ENCODE data around the gene FUT8.
A peak's percentile ranks its signal among the peaks of the same experiment; 100 is the strongest.

The FUT8 gene

DNA sequence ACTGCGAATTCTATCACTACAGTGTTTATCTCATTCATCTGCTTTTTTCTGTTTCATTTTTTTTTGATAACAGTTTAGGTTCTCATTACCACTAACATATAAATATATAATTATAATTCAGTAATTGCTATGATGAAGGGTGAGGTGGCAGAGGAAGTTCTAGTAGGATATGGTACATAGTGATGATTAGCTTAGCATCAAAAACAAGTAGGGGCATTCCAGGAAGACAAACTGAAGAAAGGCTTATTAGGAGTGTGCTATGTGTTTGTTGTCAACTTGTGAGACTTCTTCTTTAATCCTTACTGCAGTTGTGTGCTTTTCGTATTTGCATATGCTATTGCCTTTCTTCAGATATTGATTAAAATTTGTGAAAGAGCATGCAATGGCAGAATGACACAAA is 20.6 kb downstream of the FUT8 start:
- H3K9ac ChIP-seq (ENCODE audit: low read length) = no peak overlapping the region
- H3K4me3 ChIP-seq (ENCODE audit: low read length) = peak overlapping the region; percentile 62
- H3K4me1 ChIP-seq (ENCODE audit: control insufficient read depth, insufficient read depth, low read length) = peaks cover 38% of the 10 kb centered on the region
- H3K36me3 ChIP-seq (ENCODE audit: control insufficient read depth, insufficient read depth, low read length, severe bottlenecking) = no peaks in the 10 kb centered on the region
- no peaks in the 10 kb centered on the region for H3K27me3 ChIP-seq (replicated peaks; ENCODE audit: control insufficient read depth, insufficient read depth, low read length)
- no peaks in the 10 kb centered on the region for H3K9me3 ChIP-seq (ENCODE audit: control insufficient read depth, low read length)
- no peak for DNase-seq (ENCODE audit: low read depth)

DNA sequence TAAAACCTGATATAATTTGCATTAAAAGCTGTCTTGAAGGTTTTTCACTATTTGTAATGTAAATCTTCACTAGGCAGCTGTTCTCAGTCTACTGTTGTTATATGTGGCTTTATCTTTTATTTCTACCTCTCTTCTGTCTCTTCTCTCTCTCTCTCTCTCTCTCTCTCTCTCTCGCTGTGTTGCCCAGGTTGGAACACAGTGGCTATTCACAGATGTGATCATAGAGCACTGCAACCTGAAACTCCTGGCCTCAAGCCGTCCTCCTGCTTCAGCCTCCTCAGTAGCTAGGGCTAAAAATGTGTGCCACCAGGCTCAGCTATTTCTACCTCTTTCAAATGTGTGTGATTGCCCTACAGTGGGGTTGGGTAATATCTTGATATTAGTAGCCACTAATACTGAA is 21.1 kb downstream of the FUT8 start:
- Histone ChIP-seq H3K27me3 (replicated peaks; ENCODE audit: control insufficient read depth, insufficient read depth, low read length) (no peaks in the 10 kb centered on the region), H3K4me1 (ENCODE audit: control insufficient read depth, insufficient read depth, low read length) (peaks cover 38% of the 10 kb centered on the region), H3K9me3 (ENCODE audit: control insufficient read depth, low read length) (no peaks in the 10 kb centered on the region), H3K36me3 (ENCODE audit: control insufficient read depth, insufficient read depth, low read length, severe bottlenecking) (no peaks in the 10 kb centered on the region), H3K9ac (ENCODE audit: low read length) (no peak overlapping the region), H3K4me3 (ENCODE audit: low read length) (no peak overlapping the region)
- DNase-seq (ENCODE audit: low read depth) = no peak

GRCh38 chr14:65434216-65434850 is 21.8 kb downstream of the FUT8 start:
- H3K36me3 ChIP-seq (ENCODE audit: control insufficient read depth, insufficient read depth, low read length, severe bottlenecking) = no peaks in the 10 kb centered on the region
- H3K9ac ChIP-seq (ENCODE audit: low read length) = no peak overlapping the region
- peaks cover 38% of the 10 kb centered on the region for H3K4me1 ChIP-seq (ENCODE audit: control insufficient read depth, insufficient read depth, low read length)
- no peaks in the 10 kb centered on the region for H3K27me3 ChIP-seq (replicated peaks; ENCODE audit: control insufficient read depth, insufficient read depth, low read length)
- H3K9me3 ChIP-seq (ENCODE audit: control insufficient read depth, low read length) = no peaks in the 10 kb centered on the region
- no peak overlapping the region for H3K4me3 ChIP-seq (ENCODE audit: low read length)
- peak; percentile 26 for DNase-seq (ENCODE audit: low read depth)

- H3K4me3 ChIP-seq (ENCODE audit: low read length) = no peak overlapping the region
- H3K36me3 ChIP-seq (ENCODE audit: control insufficient read depth, insufficient read depth, low read length, severe bottlenecking) = no peaks in the 10 kb centered on the region
- no peaks in the 10 kb centered on the region for H3K9me3 ChIP-seq (ENCODE audit: control insufficient read depth, low read length)
- peaks cover 17% of the 10 kb centered on the region for H3K4me1 ChIP-seq (ENCODE audit: control insufficient read depth, insufficient read depth, low read length)
- DNase-seq (ENCODE audit: low read depth) = no peak
- no peaks in the 10 kb centered on the region for H3K27me3 ChIP-seq (replicated peaks; ENCODE audit: control insufficient read depth, insufficient read depth, low read length)
- H3K9ac ChIP-seq (ENCODE audit: low read length) = no peak overlapping the region
Measured at GRCh38 chr14:65438266-65438933, 25.9 kb downstream of the FUT8 start.

DNA sequence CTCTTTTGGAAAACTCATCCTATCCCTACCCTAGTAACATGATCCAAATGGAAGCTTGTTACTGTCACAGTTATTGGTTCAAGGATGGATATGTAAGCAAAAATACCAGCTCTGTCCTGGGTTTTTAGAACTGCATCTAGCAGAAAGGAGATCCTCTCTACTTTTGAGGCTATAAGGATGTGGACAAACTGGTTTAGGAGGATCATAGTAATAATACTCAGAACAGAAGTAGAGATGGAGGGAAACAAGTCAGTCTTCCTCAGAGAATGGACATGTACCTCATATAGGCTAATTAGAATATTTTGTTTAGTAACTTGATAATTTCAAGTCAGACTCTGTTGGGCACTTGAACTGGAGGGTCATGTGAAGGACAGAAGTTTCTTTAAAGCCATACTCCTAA is 26.6 kb downstream of the FUT8 start:
- no peaks in the 10 kb centered on the region for H3K36me3 ChIP-seq (ENCODE audit: control insufficient read depth, insufficient read depth, low read length, severe bottlenecking)
- peaks cover 9% of the 10 kb centered on the region for H3K4me1 ChIP-seq (ENCODE audit: control insufficient read depth, insufficient read depth, low read length)
- H3K27me3 ChIP-seq (replicated peaks; ENCODE audit: control insufficient read depth, insufficient read depth, low read length) = no peaks in the 10 kb centered on the region
- no peak overlapping the region for H3K9ac ChIP-seq (ENCODE audit: low read length)
- H3K9me3 ChIP-seq (ENCODE audit: control insufficient read depth, low read length) = no peaks in the 10 kb centered on the region
- no peak overlapping the region for H3K4me3 ChIP-seq (ENCODE audit: low read length)
- no peak for DNase-seq (ENCODE audit: low read depth)

DNA sequence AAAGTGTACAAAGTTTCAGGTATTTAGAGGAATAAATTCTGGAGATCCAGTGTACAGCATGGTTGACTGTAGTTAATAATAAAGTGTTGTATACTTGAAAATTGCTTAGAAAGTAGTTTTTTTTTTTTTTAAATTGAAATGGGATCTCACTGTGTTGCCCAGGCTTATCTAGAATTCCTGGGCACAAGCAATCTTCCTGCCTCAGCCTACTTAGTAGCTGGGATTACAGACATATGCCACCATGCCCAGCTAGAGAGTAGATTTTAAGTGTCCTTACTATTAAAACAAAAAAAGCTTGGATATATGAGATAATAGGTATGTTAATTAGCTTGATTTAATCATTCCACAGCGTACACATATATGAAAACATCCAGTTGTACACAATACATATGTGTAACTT is 27.7 kb downstream of the FUT8 start:
- Histone ChIP-seq H3K36me3 (ENCODE audit: control insufficient read depth, insufficient read depth, low read length, severe bottlenecking) (no peaks in the 10 kb centered on the region), H3K4me3 (ENCODE audit: low read length) (no peak overlapping the region), H3K27me3 (replicated peaks; ENCODE audit: control insufficient read depth, insufficient read depth, low read length) (no peaks in the 10 kb centered on the region), H3K9ac (ENCODE audit: low read length) (no peak overlapping the region), H3K9me3 (ENCODE audit: control insufficient read depth, low read length) (no peaks in the 10 kb centered on the region), H3K4me1 (ENCODE audit: control insufficient read depth, insufficient read depth, low read length) (no peaks in the 10 kb centered on the region)
- no peak for DNase-seq (ENCODE audit: low read depth)

DNA sequence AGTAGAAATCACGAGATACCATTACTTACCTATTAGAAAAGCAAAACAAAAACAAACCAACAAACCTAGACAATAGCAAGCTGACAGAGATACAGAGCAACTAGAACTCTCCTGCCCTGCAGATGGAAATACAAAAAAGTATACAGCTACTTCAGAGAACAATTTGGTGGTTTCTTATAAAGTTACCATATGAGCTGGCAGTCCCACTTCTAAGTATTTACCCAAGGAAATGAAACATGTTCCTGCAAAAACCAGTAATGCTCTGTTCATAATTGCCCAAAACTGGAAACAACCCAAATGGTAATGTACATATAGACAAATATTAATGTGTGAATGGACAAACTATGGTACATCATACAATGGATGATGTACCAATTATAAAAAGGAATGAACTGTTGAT is 31.7 kb downstream of the FUT8 start:
- DNase-seq (ENCODE audit: low read depth) = no peak
- Histone ChIP-seq H3K36me3 (ENCODE audit: control insufficient read depth, insufficient read depth, low read length, severe bottlenecking) (no peaks in the 10 kb centered on the region), H3K4me1 (ENCODE audit: control insufficient read depth, insufficient read depth, low read length) (no peaks in the 10 kb centered on the region), H3K9ac (ENCODE audit: low read length) (no peak overlapping the region), H3K9me3 (ENCODE audit: control insufficient read depth, low read length) (no peaks in the 10 kb centered on the region), H3K4me3 (ENCODE audit: low read length) (no peak overlapping the region), H3K27me3 (replicated peaks; ENCODE audit: control insufficient read depth, insufficient read depth, low read length) (no peaks in the 10 kb centered on the region)

GRCh38 chr14:65446159-65446558 is 33.6 kb downstream of the FUT8 start:
- peak; percentile 36 for DNase-seq (ENCODE audit: low read depth)
- Histone ChIP-seq H3K9me3 (ENCODE audit: control insufficient read depth, low read length) (no peaks in the 10 kb centered on the region), H3K27me3 (replicated peaks; ENCODE audit: control insufficient read depth, insufficient read depth, low read length) (no peaks in the 10 kb centered on the region), H3K4me1 (ENCODE audit: control insufficient read depth, insufficient read depth, low read length) (no peaks in the 10 kb centered on the region), H3K36me3 (ENCODE audit: control insufficient read depth, insufficient read depth, low read length, severe bottlenecking) (no peaks in the 10 kb centered on the region), H3K4me3 (ENCODE audit: low read length) (no peak overlapping the region), H3K9ac (ENCODE audit: low read length) (no peak overlapping the region)

DNA sequence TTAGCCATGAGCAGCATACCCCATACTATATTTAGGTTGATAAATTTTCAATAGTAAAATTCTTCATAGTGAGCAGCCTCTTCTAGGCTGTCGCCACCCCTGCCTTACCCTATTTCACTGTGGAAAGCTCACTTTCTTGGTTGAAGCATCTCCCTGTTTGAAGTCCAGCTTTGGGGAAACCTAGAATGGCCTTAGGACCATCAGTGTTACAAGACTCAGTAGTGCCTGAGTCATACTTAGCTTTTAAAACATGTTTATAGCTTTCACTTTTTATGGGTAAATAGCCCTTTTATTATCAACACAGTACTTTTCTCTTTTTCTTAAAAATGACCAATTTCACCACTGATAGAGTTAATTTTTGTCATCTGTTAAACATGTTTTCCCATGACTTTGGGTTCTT is 37.1 kb downstream of the FUT8 start:
- Histone ChIP-seq H3K4me3 (ENCODE audit: low read length) (no peak overlapping the region), H3K9ac (ENCODE audit: low read length) (no peak overlapping the region), H3K9me3 (ENCODE audit: control insufficient read depth, low read length) (no peaks in the 10 kb centered on the region), H3K27me3 (replicated peaks; ENCODE audit: control insufficient read depth, insufficient read depth, low read length) (no peaks in the 10 kb centered on the region), H3K36me3 (ENCODE audit: control insufficient read depth, insufficient read depth, low read length, severe bottlenecking) (no peaks in the 10 kb centered on the region), H3K4me1 (ENCODE audit: control insufficient read depth, insufficient read depth, low read length) (peaks cover 7% of the 10 kb centered on the region)
- no peak for DNase-seq (ENCODE audit: low read depth)

DNA sequence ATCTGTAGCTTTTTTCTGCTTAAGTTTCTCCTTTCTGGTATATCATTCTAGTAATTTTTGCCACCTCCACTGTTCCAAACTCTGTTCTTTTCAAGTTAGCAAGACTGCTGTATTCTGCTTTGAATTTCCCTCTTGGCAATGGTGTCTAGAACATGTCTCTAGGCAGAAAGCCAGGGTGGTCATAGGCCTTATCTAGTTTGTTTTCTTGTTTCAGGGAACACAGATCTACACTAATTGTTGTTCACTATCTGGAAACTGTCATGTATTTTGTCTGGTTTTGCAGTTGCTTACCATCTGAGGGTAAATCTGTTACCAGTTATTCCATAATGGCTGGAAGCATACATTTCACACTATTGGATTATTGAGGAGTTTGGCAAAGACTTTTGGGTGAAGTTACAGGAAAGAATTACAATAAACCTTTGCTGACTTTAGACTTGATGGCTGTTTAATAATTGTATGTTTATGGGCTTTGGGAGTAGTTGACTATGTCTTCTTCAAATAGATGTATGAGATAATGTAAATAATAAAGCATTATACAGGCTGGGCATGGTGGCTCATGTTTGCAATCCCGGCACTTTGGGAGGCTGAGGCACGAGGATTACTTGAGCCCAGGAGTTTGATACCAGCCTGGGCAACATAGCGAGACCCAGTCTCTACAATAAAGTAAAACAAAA is 41.4 kb downstream of the FUT8 start:
- H3K4me1 ChIP-seq (ENCODE audit: control insufficient read depth, insufficient read depth, low read length) = peaks cover 7% of the 10 kb centered on the region
- no peaks in the 10 kb centered on the region for H3K27me3 ChIP-seq (replicated peaks; ENCODE audit: control insufficient read depth, insufficient read depth, low read length)
- H3K4me3 ChIP-seq (ENCODE audit: low read length) = no peak overlapping the region
- H3K9ac ChIP-seq (ENCODE audit: low read length) = no peak overlapping the region
- H3K36me3 ChIP-seq (ENCODE audit: control insufficient read depth, insufficient read depth, low read length, severe bottlenecking) = peaks cover 15% of the 10 kb centered on the region
- H3K9me3 ChIP-seq (ENCODE audit: control insufficient read depth, low read length) = no peaks in the 10 kb centered on the region
- DNase-seq (ENCODE audit: low read depth) = no peak

DNA sequence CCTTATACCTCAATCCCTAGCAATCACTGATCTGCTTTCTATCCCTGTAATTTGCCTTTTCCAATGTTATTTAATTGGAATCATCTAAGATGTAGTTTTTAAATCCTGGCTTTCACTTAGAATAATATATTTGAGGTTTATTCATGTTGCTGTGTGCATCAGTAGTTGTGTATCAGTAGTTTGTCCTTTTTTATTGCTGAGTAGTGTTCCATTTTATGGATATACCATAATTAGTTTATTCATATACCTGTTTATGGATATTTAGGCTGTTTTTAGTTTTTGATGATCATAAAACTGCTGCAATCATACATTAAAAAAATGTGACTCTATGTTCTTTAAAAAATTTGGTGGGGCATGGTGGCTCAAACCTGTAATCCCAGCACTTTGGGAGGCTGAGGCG is 43.7 kb downstream of the FUT8 start:
- peaks cover 7% of the 10 kb centered on the region for H3K4me1 ChIP-seq (ENCODE audit: control insufficient read depth, insufficient read depth, low read length)
- no peak for DNase-seq (ENCODE audit: low read depth)
- H3K27me3 ChIP-seq (replicated peaks; ENCODE audit: control insufficient read depth, insufficient read depth, low read length) = no peaks in the 10 kb centered on the region
- H3K9me3 ChIP-seq (ENCODE audit: control insufficient read depth, low read length) = no peaks in the 10 kb centered on the region
- no peak overlapping the region for H3K4me3 ChIP-seq (ENCODE audit: low read length)
- peaks cover 24% of the 10 kb centered on the region for H3K36me3 ChIP-seq (ENCODE audit: control insufficient read depth, insufficient read depth, low read length, severe bottlenecking)
- H3K9ac ChIP-seq (ENCODE audit: low read length) = no peak overlapping the region

Data from adipocyte (in vitro differentiated cells).